HG03159 (cell line): ENCODE data around the gene PHF24.
A peak's percentile ranks its signal among the peaks of the same experiment; 100 is the strongest.

Experiments used
- ATAC-seq: cut with Tn5 transposase; IDR thresholded peaks from one replicate; pipeline ENCODE4 v1.9.1; 2021; ENCODE audit warnings: mild to moderate bottlenecking, moderate library complexity; ENCODE audit not compliant: unreplicated experiment

Gene PHF24

GRCh38 chr9:34982361-34982760 is 24.3 kb downstream of the PHF24 start:
- no peak for ATAC-seq

GRCh38 chr9:34983209-34983608 is 25.1 kb downstream of the PHF24 start:
- ATAC-seq, result peak; percentile 61

- no peak for ATAC-seq
These were observed 26.0 kb downstream of the PHF24 start for GRCh38 chr9:34984049-34984448.

- no peak for ATAC-seq
These were observed 27.3 kb downstream of the PHF24 start for GRCh38 chr9:34985311-34985899.

- ATAC-seq, result no peak
These were observed 28.5 kb downstream of the PHF24 start for GRCh38 chr9:34986540-34987047.

- ATAC-seq, result no peak
These were observed 29.2 kb downstream of the PHF24 start for GRCh38 chr9:34987160-34987901.

- ATAC-seq, result no peak
These were observed 30.3 kb downstream of the PHF24 start for GRCh38 chr9:34988218-34989002.

GRCh38 chr9:34989003-34989945 is 31.2 kb downstream of the PHF24 start, which contains the start of gene DNAJB5:
Gene DNAJB5 (plus strand): TSS chr9:34989745. CDS start chr9:34990631, 886 bp downstream.
- peak; percentile 88 for ATAC-seq

- ATAC-seq, result no peak
These were observed 32.0 kb downstream of the PHF24 start for GRCh38 chr9:34989946-34990635.

- no peak for ATAC-seq
These were observed 33.0 kb downstream of the PHF24 start for GRCh38 chr9:34990908-34991606.

GRCh38 chr9:34991607-34992375 is 33.7 kb downstream of the PHF24 start:
- ATAC-seq, result no peak

- ATAC-seq, result no peak
These were observed 34.4 kb downstream of the PHF24 start for GRCh38 chr9:34992376-34992951.

GRCh38 chr9:34993502-34994259 is 35.6 kb downstream of the PHF24 start:
- ATAC-seq, result no peak

- no peak for ATAC-seq
These were observed 36.3 kb downstream of the PHF24 start for GRCh38 chr9:34994260-34994899.

- ATAC-seq, result no peak
These were observed 37.0 kb downstream of the PHF24 start for GRCh38 chr9:34994900-34995669.

- no peak for ATAC-seq
These were observed 37.6 kb downstream of the PHF24 start for GRCh38 chr9:34995670-34996060.
